ENCODE data around the gene NEU1.
"Not testable (repeated sequence)": the region's sequence is repeated elsewhere in the genome, so short reads cannot be mapped to it uniquely, and the experiment has no call there.

Gene NEU1

GRCh38 chr6:31871046-31871659, 8.5 kb upstream of the NEU1 start:
- no peak for FAIRE-seq

GRCh38 chr6:31870385-31870921, 7.8 kb upstream of the NEU1 start:
- FAIRE-seq, result no peak

- FAIRE-seq, result no peak
Observed at GRCh38 chr6:31869343-31869742, 6.7 kb upstream of the NEU1 start.

- FAIRE-seq, result not testable (repeated sequence)
Observed at GRCh38 chr6:31868658-31868971, 6.0 kb upstream of the NEU1 start.

- no peak for FAIRE-seq
Observed at GRCh38 chr6:31865205-31866118, 2.8 kb upstream of the NEU1 start.

- no peak for FAIRE-seq
Observed at GRCh38 chr6:31864818-31865204, 2.2 kb upstream of the NEU1 start.

- not testable (repeated sequence) for FAIRE-seq
Observed at GRCh38 chr6:31864123-31864562, 1.5 kb upstream of the NEU1 start.

GRCh38 chr6:31861919-31862343, 690 bp downstream of the NEU1 start:
- no peak for FAIRE-seq

GRCh38 chr6:31861150-31861549, 1.5 kb downstream of the NEU1 start:
- FAIRE-seq, result no peak

- FAIRE-seq, result no peak
Observed at GRCh38 chr6:31860349-31860748, 2.3 kb downstream of the NEU1 start.

- no peak for FAIRE-seq
Observed at GRCh38 chr6:31859923-31860322, 2.7 kb downstream of the NEU1 start.

GRCh38 chr6:31858707-31859106, 3.9 kb downstream of the NEU1 start:
- FAIRE-seq, result no peak

- FAIRE-seq, result not testable (repeated sequence)
Observed at GRCh38 chr6:31857774-31858173, 4.8 kb downstream of the NEU1 start.

GRCh38 chr6:31851980-31852718, 10.5 kb downstream of the NEU1 start:
- FAIRE-seq, result not testable (repeated sequence)

GRCh38 chr6:31851485-31851832, 11.2 kb downstream of the NEU1 start:
- FAIRE-seq, result no peak

GRCh38 chr6:31850765-31851484, 11.7 kb downstream of the NEU1 start:
- FAIRE-seq, result no peak

- no peak for FAIRE-seq
Observed at GRCh38 chr6:31847276-31847978, 15.2 kb downstream of the NEU1 start.

GRCh38 chr6:31844507-31844906, 18.1 kb downstream of the NEU1 start:
- FAIRE-seq, result no peak

GRCh38 chr6:31842053-31842452, 20.6 kb downstream of the NEU1 start:
- FAIRE-seq, result no peak

GRCh38 chr6:31839779-31840126, 22.9 kb downstream of the NEU1 start:
- FAIRE-seq, result not testable (repeated sequence)

GRCh38 chr6:31838968-31839367, 23.7 kb downstream of the NEU1 start:
- no peak for FAIRE-seq

GRCh38 chr6:31838114-31838553, 24.5 kb downstream of the NEU1 start:
- not testable (repeated sequence) for FAIRE-seq
